ENCODE results near the gene PHF8. TPM values are rescaled to one million over a fixed set of nuclear protein-coding genes. Genes with fewer than 3 reads are reported as not detected.

The PHF8 gene
- total and polyA plus RNA-seq, 9 of the 15 experiments (the other 6 are each of a cell fraction or from before 2014, with no cell fraction given): 2.5 to 25.7 (median 12.1) TPM

- 0% methylated on average over 1 of the region's 1 CpG for WGBS (ENCODE audit: insufficient coverage, low coverage, missing lambda C conversion rate)
- no peak overlapping the region for H3K9ac ChIP-seq (ENCODE audit: insufficient read depth in 1 of 2, low read depth in 2 of 2, low read length in 2 of 2)
- H3K36me3 ChIP-seq (ENCODE audit: control insufficient read depth, insufficient read depth, low read length): no peaks in the 10 kb centered on the region
- H3K27ac ChIP-seq (ENCODE audit: extremely low read depth, low read depth, low read length): no peak overlapping the region
- in situ Hi-C loops (cut with MboI) (no loop called here), intact Hi-C loops (cut with micrococcal nuclease) (no loop called here)
- no peak overlapping the region for H2AFZ ChIP-seq (ENCODE audit: low read depth, low read length)
- H3K4me2 ChIP-seq (ENCODE audit: insufficient read depth, low read length): no peak overlapping the region
- POLR2A ChIA-PET: interaction anchor here (0.7 kb wide), 1 partner anchor 186 kb away, joined by 4 read pairs; no protein-coding TSS in a partner anchor
- no peaks in the 10 kb centered on the region for H3K27me3 ChIP-seq (ENCODE audit: control insufficient read depth in 2 of 2, insufficient read depth in 2 of 2, low read length in 2 of 2)
- H3K79me2 ChIP-seq (ENCODE audit: control insufficient read depth, insufficient read depth, low read length): no peaks in the 10 kb centered on the region
- H3K9me1 ChIP-seq (ENCODE audit: control insufficient read depth, insufficient read depth, low read length): no peaks in the 10 kb centered on the region
- no peak overlapping the region for H3K4me3 ChIP-seq
- no peaks in the 10 kb centered on the region for H3K4me1 ChIP-seq (replicated peaks in 1 of 2; ENCODE audit: control insufficient read depth in 2 of 2, insufficient read depth in 2 of 2, low read length in 2 of 2)
- H3K9me3 ChIP-seq (replicated peaks; ENCODE audit: control insufficient read depth, insufficient read depth, low read depth, low read length): no peaks in the 10 kb centered on the region
- no peak for DNase-seq (ENCODE audit: extremely low read depth in 1 of 4, low spot score in 3 of 4)
- no TSS peak for BruUV-seq (replicated peaks)
- no peak for TF ChIP-seq NUFIP1 (IDR thresholded peaks at IDR 0.05; ENCODE audit: partially characterized antibody)
- FAIRE-seq: no peak
- CTCF ChIA-PET (ENCODE audit: low intra/inter-chr PET ratio): no interaction called here
- H4K20me1 ChIP-seq (replicated peaks; ENCODE audit: control insufficient read depth, insufficient read depth, low read length): no peaks in the 10 kb centered on the region
- ATAC-seq: no peak
Measured at GRCh38 chrX:54093159-54093558, 48.9 kb upstream of the PHF8 start.

GRCh38 chrX:54090880-54091279 is 46.6 kb upstream of the PHF8 start:
- BruUV-seq (replicated peaks): no TSS peak
- DNase-seq (ENCODE audit: extremely low read depth in 1 of 4, low spot score in 3 of 4): no peak
- intact Hi-C loops (cut with micrococcal nuclease): no loop called here
- ChIA-PET POLR2A (interaction anchor here (1.5 kb wide), 1 partner anchor 10 kb away, joined by 3 read pairs; no protein-coding TSS in a partner anchor), CTCF (ENCODE audit: low intra/inter-chr PET ratio) (no interaction called here)
- Histone ChIP-seq H3K36me3 (ENCODE audit: control insufficient read depth, insufficient read depth, low read length) (no peaks in the 10 kb centered on the region), H3K9me1 (ENCODE audit: control insufficient read depth, insufficient read depth, low read length) (no peaks in the 10 kb centered on the region), H2AFZ (ENCODE audit: low read depth, low read length) (no peak overlapping the region), H4K20me1 (replicated peaks; ENCODE audit: control insufficient read depth, insufficient read depth, low read length) (no peaks in the 10 kb centered on the region), H3K27me3 (ENCODE audit: control insufficient read depth in 2 of 2, insufficient read depth in 2 of 2, low read length in 2 of 2) (no peaks in the 10 kb centered on the region; a peak in 1 of 5 replicates), H3K4me1 (replicated peaks in 1 of 2; ENCODE audit: control insufficient read depth in 2 of 2, insufficient read depth in 2 of 2, low read length in 2 of 2) (no peaks in the 10 kb centered on the region), H3K4me3 (no peak overlapping the region), H3K27ac (ENCODE audit: extremely low read depth, low read depth, low read length) (no peak overlapping the region), H3K9me3 (replicated peaks; ENCODE audit: control insufficient read depth, insufficient read depth, low read depth, low read length) (no peaks in the 10 kb centered on the region), H3K4me2 (ENCODE audit: insufficient read depth, low read length) (no peak overlapping the region), H3K9ac (ENCODE audit: insufficient read depth in 1 of 2, low read depth in 2 of 2, low read length in 2 of 2) (no peak overlapping the region), H3K79me2 (ENCODE audit: control insufficient read depth, insufficient read depth, low read length) (no peaks in the 10 kb centered on the region)
- WGBS (ENCODE audit: insufficient coverage, low coverage, missing lambda C conversion rate): 5% methylated on average over 2 of the region's 2 CpGs
- in situ Hi-C loops (cut with MboI): no loop called here
- no peak for ATAC-seq
- FAIRE-seq: no peak
- no peak for TF ChIP-seq KAT7 (CRISPR knock-in tag; IDR thresholded peaks at IDR 0.05; ENCODE audit: borderline replicate concordance)
- no peak for TF ChIP-seq SMC3 (conservative IDR thresholded peaks at IDR 0.05; ENCODE audit: insufficient read depth, low read depth, low read length)
- TF ChIP-seq FOXJ2 (tag; IDR thresholded peaks at IDR 0.05): no peak
- TF ChIP-seq XRCC4 (IDR thresholded peaks at IDR 0.05; ENCODE audit: extremely low read depth, insufficient read depth, insufficient read length): no peak
- TF ChIP-seq ZNF696 (CRISPR knock-in tag; conservative IDR thresholded peaks at IDR 0.05): no peak
- TF ChIP-seq NONO (IDR thresholded peaks at IDR 0.05; ENCODE audit: low read depth in 2 of 2, low read length in 1 of 2): no peak
- no peak for TF ChIP-seq SAFB (IDR thresholded peaks at IDR 0.05; ENCODE audit: borderline replicate concordance, low read depth, low read length)
- TF ChIP-seq ATF7 (IDR thresholded peaks at IDR 0.05): no peak
- TF ChIP-seq ZSCAN32 (CRISPR knock-in tag; IDR thresholded peaks at IDR 0.05): no peak
- TF ChIP-seq SMAD4 (CRISPR knock-in tag; conservative IDR thresholded peaks at IDR 0.05): no peak
- no peak for TF ChIP-seq KLF6 (CRISPR knock-in tag; IDR thresholded peaks at IDR 0.05; ENCODE audit: borderline replicate concordance)
- no peak for TF ChIP-seq CHD1 (IDR thresholded peaks at IDR 0.05; ENCODE audit: low read length)
- TF ChIP-seq HDAC1 (IDR thresholded peaks at IDR 0.05): no peak
- no peak for TF ChIP-seq ARHGAP35 (IDR thresholded peaks at IDR 0.05; ENCODE audit: partially characterized antibody)
- no peak for TF ChIP-seq RBFOX2 (IDR thresholded peaks at IDR 0.05; ENCODE audit: low read depth, low read length)
- TF ChIP-seq NRF1 (conservative IDR thresholded peaks at IDR 0.05 in 1 of 2, IDR thresholded peaks at IDR 0.05 in 1 of 2): no peak
- TF ChIP-seq ELF1 (tag; IDR thresholded peaks at IDR 0.05): no peak

Data from K562 (cell line).